Activated CD4-positive, alpha-beta T cell treated with anti-CD3 and anti-CD28 coated beads, Interleukin-2, amount 10 ng/mL, durations not matched to agents 24 days and 14 days (primary cell): ENCODE data around the gene RAB42. TPM values are rescaled to one million over a fixed set of nuclear protein-coding genes. Genes with fewer than 3 reads are reported as not detected.

ENCODE experiments used
- total RNA-seq: library from RNA; stranded (reverse); gene quantifications from 2 replicates; pipeline ENCODE4 v1.2.3, GENCODE V29; 2022

RAB42 gene
- total RNA-seq, 1 donor from 2014 or later: not detected

Other genes starting within 250 kb of the RAB42 start
- gene PHACTR4, start 222.5 kb upstream of the RAB42 start, total RNA-seq: 29.6 and 30.5 TPM in 2 replicates
- gene RCC1, start 86.2 kb upstream of the RAB42 start, total RNA-seq: 143 and 145 TPM in 2 replicates
- 47.5 and 50.7 TPM in 2 replicates for gene TRNAU1AP, start 39.2 kb upstream of the RAB42 start, total RNA-seq
- gene TAF12, start 50.8 kb downstream of the RAB42 start, total RNA-seq: 31.7 and 33.8 TPM in 2 replicates
- not detected in 2 replicates for gene RNU11, start 56.3 kb downstream of the RAB42 start, total RNA-seq
- gene GMEB1, start 76.5 kb downstream of the RAB42 start, total RNA-seq: 26.1 and 26.3 TPM in 2 replicates
- 90.8 and 92.6 TPM in 2 replicates for gene YTHDF2, start 144.7 kb downstream of the RAB42 start, total RNA-seq
- gene OPRD1, start 219.9 kb downstream of the RAB42 start, total RNA-seq: 0.09 TPM in 1 of 2 replicates, not detected in the other